ENCODE data around the gene RANBP17. TPM values are rescaled to one million over a fixed set of nuclear protein-coding genes. Genes with fewer than 3 reads are reported as not detected.

The RANBP17 gene
- total RNA-seq, 1 donor from 2014 or later = 22.0 TPM

GRCh38 chr5:171322527-171322926 is 460.7 kb downstream of the RANBP17 start:
- no peak overlapping the region for H3K27ac Mint-ChIP-seq
- no peak for TF ChIP-seq CTCF (conservative IDR thresholded peaks at IDR 0.05)
- DNase-seq (ENCODE audit: extremely low spot score, unreplicated experiment) = no peak
- no peaks in the 10 kb centered on the region for H3K4me1 Mint-ChIP-seq (ENCODE audit: unreplicated experiment)
- no peaks in the 10 kb centered on the region for H3K9me3 Mint-ChIP-seq
- peaks cover 88% of the 10 kb centered on the region for H3K27me3 Mint-ChIP-seq
- H3K4me3 Mint-ChIP-seq = no peak overlapping the region
- H3K36me3 Mint-ChIP-seq = no peaks in the 10 kb centered on the region

DNA sequence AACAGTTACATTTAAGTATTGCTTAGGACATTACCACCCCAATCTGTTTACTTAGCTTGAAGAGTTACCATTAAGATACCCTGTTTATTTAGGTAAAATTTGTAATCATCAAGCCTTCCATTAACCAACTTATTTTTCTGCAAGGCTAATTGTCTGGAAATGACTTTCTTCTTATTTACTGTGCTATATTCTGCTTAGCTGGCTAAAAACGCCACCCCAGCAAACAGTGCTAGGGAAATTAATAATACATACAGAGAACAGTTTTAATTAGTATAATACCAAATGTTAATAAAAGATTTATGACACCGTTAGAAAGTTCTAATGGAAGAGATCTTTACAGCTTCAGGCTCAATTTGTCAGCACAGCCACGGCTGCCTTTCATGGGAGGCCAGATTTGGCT is 461.2 kb downstream of the RANBP17 start:
- Mint-ChIP-seq H3K27me3 (peaks cover 88% of the 10 kb centered on the region), H3K4me1 (ENCODE audit: unreplicated experiment) (no peaks in the 10 kb centered on the region), H3K27ac (no peak overlapping the region), H3K36me3 (no peaks in the 10 kb centered on the region), H3K9me3 (no peaks in the 10 kb centered on the region), H3K4me3 (no peak overlapping the region)
- no peak for TF ChIP-seq CTCF (conservative IDR thresholded peaks at IDR 0.05)
- DNase-seq (ENCODE audit: extremely low spot score, unreplicated experiment) = no peak

DNA sequence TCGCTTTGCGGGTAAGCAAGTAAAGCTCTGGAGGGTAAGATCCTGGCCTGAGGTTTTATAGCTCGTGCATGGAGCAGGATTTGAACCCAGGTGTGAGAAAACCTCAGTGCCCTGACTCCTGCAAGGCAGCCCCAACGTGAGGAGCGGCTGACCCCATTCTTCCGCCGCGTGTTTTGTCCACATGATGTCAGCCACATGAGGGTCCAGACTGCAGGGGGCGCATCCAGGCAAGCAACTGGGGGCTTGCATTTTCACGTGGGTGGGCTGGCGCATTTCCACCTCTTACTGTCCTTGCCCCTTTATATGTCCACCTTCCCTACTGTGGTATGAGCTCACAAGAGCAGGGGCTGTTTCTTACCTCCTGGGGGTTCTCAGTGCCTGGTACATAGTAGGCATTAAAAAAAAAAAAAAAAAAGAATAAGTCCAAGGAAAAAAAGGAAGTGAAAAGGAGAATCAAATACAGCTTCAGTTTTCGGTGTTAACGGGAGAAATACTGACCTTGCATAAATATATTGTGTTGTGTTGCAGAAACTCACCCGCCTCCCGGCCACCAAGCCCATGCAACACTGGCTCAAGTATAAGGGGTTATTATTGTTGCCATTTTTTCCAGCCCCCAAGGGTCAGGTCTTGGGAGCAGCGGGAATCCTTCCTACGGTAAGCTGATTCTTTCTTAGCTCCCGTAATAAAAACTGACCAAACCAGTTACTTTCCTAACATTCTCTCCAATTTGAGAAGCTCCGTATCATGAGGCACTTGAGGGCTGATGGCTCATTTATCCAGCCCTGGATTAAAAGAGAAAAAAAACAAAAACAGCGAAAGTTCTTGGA is 462.2 kb downstream of the RANBP17 start:
- Mint-ChIP-seq H3K36me3 (no peaks in the 10 kb centered on the region), H3K4me1 (ENCODE audit: unreplicated experiment) (no peaks in the 10 kb centered on the region), H3K9me3 (no peaks in the 10 kb centered on the region), H3K4me3 (no peak overlapping the region), H3K27ac (no peak overlapping the region), H3K27me3 (peaks cover 86% of the 10 kb centered on the region)
- TF ChIP-seq CTCF (conservative IDR thresholded peaks at IDR 0.05) = no peak
- no peak for DNase-seq (ENCODE audit: extremely low spot score, unreplicated experiment)

DNA sequence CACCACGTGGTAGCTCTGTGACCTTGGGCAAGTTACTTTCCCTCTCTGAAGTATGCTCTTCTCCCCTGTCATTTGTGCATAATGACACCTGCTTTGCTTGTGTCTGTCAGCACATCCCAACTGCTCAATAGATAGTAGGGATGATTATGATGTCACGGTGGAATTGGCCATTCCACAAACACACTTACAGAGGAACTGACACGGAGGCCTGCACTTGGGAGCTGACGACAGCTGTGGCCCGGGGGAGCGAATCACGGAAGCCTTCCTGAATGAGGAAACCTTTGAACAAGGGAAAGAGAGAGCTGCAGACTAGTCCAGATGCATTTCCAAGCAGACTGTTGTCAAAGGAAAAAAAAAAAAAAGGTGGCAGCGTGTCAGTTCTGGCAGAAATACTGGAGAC is 468.2 kb downstream of the RANBP17 start:
- H3K27me3 Mint-ChIP-seq = peaks cover 65% of the 10 kb centered on the region
- TF ChIP-seq CTCF (conservative IDR thresholded peaks at IDR 0.05) = no peak

DNA sequence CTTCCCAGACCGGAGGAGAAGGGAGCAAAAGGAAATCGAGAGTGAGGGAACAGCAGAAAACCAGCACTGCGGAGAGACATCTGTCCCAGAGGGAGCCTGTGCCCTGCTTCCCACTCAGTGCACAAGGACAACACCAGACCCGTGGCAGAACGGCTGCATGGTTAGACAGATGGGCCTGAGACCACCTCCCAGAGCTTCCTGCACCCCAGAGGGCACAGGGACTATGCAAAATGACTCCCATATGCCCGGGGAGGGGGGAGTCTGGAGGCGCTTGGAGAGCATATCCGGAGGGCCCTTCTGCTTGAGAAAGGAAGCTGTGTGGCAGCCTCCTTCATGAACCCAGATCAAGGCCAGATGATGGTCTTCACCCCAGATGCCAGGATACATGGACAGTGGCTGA is 473.8 kb downstream of the RANBP17 start:
- Mint-ChIP-seq H3K4me1 (ENCODE audit: unreplicated experiment) (no peaks in the 10 kb centered on the region), H3K27ac (no peak overlapping the region), H3K27me3 (peaks cover 56% of the 10 kb centered on the region), H3K4me3 (no peak overlapping the region), H3K36me3 (no peaks in the 10 kb centered on the region), H3K9me3 (no peaks in the 10 kb centered on the region)
- no peak for DNase-seq (ENCODE audit: extremely low spot score, unreplicated experiment)
- no peak for TF ChIP-seq CTCF (conservative IDR thresholded peaks at IDR 0.05)

More for the DNA sequence above, 468.2 kb downstream of the RANBP17 start:
- H3K9me3 Mint-ChIP-seq = no peaks in the 10 kb centered on the region
- H3K36me3 Mint-ChIP-seq = no peaks in the 10 kb centered on the region
- DNase-seq (ENCODE audit: extremely low spot score, unreplicated experiment) = no peak
- H3K27ac Mint-ChIP-seq = no peak overlapping the region
- no peaks in the 10 kb centered on the region for H3K4me1 Mint-ChIP-seq (ENCODE audit: unreplicated experiment)
- H3K4me3 Mint-ChIP-seq = no peak overlapping the region

All from type B pancreatic cell (in vitro differentiated cells).